ENCODE data around the gene MAEA.

Gene MAEA

DNA sequence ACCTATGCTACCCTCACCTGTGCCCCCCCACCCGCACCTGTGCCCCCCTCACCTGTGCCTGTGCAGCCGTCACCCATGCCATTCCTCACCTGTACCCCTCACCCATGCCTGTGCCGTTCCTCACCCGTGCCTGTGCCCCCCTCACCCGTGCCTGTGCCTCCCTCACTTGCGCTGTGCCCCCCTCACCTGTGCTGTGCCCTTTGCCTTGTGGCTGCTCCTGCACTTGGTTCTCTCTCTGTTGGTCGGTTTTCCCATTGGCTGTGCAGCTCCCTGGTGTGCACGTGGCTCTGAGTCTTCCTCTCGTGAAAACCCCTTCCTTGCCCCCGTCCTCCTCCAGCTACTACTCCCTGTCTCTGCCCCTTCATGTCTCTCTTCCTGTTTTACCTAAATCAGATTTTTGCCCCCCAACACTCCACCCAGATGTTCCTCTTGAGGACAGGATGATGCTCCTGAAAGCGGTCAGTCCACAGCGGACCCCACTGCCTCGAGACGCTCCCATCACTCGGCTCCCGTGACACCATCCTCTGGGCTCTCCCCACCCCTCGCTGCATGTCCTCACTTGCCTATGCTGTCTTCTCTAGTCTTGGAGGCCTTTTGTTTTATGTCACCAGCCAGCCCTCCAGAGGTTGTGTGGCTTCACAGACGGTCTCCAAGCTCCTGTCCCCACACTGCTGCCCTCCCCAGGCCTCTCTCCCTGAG is 6.8 kb downstream of the MAEA start:
- 86% methylated on average over 18 of the region's 18 CpGs for WGBS

DNA sequence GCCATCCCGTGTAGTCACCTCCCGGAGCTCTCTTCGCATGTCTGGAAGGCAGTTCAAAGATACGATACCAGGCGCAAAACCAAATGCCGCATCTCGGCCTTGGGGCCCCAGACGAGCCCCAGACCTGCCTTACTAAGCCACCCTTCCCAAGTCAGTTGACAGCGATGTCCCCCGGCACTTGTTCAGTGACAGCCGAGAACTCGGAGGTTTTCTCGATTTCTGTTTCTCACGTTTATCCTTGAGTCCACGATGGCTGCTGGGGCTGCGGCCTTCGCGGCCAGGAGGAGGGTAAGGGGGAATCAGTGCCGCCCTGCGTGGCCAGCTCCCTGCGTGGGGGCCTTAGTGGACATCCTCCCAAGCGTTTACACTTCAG is 7.3 kb downstream of the MAEA start:
- Histone ChIP-seq H3K9me3 (ENCODE audit: insufficient read depth, low read depth, low read length) (no peaks in the 10 kb centered on the region), H3K9ac (ENCODE audit: low read depth, low read length) (no peak overlapping the region), H3K4me1 (ENCODE audit: insufficient read depth, low read length) (no peaks in the 10 kb centered on the region), H3K27ac (ENCODE audit: low read depth, low read length) (no peak overlapping the region), H3K4me3 (ENCODE audit: low read length) (no peak overlapping the region), H3K36me3 (ENCODE audit: insufficient read depth, low read length) (peaks cover 15% of the 10 kb centered on the region), H3K27me3 (ENCODE audit: insufficient read depth, low read length) (no peaks in the 10 kb centered on the region)
- 90% methylated on average over 22 of the region's 22 CpGs for WGBS

More for the DNA sequence above, 6.8 kb downstream of the MAEA start:
- no peak overlapping the region for H3K4me3 ChIP-seq (ENCODE audit: low read length)
- no peaks in the 10 kb centered on the region for H3K9me3 ChIP-seq (ENCODE audit: insufficient read depth, low read depth, low read length)
- peaks cover under 1% of the 10 kb centered on the region; the same call in 1 of the 2 replicates for H3K4me1 ChIP-seq (ENCODE audit: insufficient read depth, low read length)
- H3K27ac ChIP-seq (ENCODE audit: low read depth, low read length), result no peak overlapping the region
- H3K27me3 ChIP-seq (ENCODE audit: insufficient read depth, low read length), result no peaks in the 10 kb centered on the region
- H3K9ac ChIP-seq (ENCODE audit: low read depth, low read length), result no peak overlapping the region
- H3K36me3 ChIP-seq (ENCODE audit: insufficient read depth, low read length), result peaks cover 15% of the 10 kb centered on the region

DNA sequence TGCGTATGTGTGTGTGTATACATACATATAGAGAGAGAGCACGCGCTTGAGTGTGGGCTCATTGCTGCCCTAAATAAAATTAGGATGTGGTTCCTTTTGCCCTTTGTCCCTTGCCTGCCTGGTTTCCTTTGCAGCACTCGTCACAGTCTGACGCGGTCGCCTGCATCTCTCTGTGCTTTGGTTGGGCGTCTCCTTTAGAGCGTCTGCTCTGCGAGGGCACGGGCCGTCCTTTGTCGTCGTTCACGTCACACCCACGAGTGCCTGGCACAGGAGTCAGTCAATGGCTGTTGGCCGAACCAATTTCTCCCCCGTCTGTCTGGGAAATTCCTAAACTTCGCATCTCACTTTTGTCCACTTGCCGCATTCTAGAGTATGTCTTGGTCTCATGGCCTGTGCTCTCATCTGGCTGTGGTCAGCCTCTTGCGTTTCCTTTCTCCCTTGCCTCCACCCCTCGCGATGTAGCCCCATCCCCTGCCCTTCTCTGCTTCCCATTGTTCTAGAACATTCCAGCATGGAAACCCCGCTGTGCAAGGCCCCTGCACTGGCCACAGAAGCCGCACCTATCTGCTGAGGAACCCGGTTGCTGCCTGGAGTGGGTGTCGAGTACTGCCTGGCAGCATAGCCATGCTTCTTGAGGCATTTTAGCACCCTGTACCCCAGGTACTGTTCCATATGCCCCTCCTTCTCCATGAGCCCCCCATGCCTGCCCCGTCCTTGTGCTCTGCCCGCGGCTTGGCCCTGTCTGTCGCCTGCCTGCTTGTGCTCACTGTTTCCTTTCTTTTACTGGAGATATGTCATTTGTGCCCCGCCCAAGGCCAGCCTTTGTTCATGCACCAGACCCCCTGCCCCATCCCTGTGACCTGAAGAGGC is 8.0 kb downstream of the MAEA start:
- H3K27me3 ChIP-seq (ENCODE audit: insufficient read depth, low read length), result no peaks in the 10 kb centered on the region
- no peak overlapping the region for H3K9ac ChIP-seq (ENCODE audit: low read depth, low read length)
- H3K4me3 ChIP-seq (ENCODE audit: low read length), result no peak overlapping the region
- 85% methylated on average over 32 of the region's 32 CpGs for WGBS
- no peaks in the 10 kb centered on the region for H3K9me3 ChIP-seq (ENCODE audit: insufficient read depth, low read depth, low read length)
- no peaks in the 10 kb centered on the region for H3K4me1 ChIP-seq (ENCODE audit: insufficient read depth, low read length)
- H3K27ac ChIP-seq (ENCODE audit: low read depth, low read length), result no peak overlapping the region
- H3K36me3 ChIP-seq (ENCODE audit: insufficient read depth, low read length), result peaks cover 15% of the 10 kb centered on the region

DNA sequence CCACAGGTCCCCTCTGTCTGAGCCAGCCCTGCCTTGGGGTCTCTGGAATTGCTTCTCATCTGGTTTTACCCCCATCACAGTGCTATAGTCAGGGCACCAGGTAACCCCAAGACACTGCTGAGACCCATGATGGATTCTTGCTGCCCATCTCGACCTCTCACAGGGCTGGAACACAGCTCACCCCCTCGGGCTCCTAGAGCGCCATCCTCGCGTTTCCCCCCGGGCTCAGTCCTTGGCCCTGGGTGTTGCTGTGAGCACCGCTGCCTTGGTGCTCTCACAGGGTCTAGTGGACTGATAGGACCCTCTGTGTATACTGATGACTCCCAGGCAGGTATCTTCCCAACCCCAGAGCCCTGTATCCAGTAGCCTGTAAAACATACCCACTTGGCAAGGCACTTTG is 8.8 kb downstream of the MAEA start:
- H3K9me3 ChIP-seq (ENCODE audit: insufficient read depth, low read depth, low read length), result no peaks in the 10 kb centered on the region
- H3K36me3 ChIP-seq (ENCODE audit: insufficient read depth, low read length), result peaks cover 15% of the 10 kb centered on the region
- H3K27me3 ChIP-seq (ENCODE audit: insufficient read depth, low read length), result no peaks in the 10 kb centered on the region
- no peaks in the 10 kb centered on the region for H3K4me1 ChIP-seq (ENCODE audit: insufficient read depth, low read length)
- WGBS, result 96% methylated on average over 7 of the region's 7 CpGs
- H3K9ac ChIP-seq (ENCODE audit: low read depth, low read length), result no peak overlapping the region
- no peak overlapping the region for H3K27ac ChIP-seq (ENCODE audit: low read depth, low read length)
- H3K4me3 ChIP-seq (ENCODE audit: low read length), result no peak overlapping the region

DNA sequence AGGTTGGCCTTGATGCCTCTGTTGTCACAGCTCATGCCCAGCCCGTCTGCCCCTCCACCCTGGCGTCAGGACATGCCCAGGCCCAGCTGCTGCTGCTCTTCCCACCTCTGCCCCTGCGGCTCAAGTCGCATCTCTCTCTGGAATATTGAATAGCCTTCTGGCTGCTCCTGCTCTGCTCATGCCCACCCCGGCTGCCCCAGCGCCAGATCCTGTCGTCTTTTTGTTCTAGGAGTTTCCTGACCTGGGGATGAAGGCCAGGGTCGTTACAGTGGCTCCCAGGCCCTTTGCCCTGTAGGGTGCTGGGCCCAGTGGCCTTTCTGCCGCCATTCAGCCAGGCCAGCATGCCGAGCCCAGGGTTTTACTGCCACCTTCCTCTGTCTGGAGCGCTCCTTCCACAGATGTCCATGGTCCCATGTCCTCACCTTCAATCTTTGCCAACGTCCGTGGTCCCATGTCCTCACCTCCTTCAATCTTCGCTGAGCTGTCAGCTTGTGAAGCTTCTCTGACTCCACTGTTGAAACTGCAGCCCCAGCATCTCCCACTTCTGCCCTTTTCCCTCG is 9.7 kb downstream of the MAEA start:
- Histone ChIP-seq H3K27ac (ENCODE audit: low read depth, low read length) (no peak overlapping the region), H3K9me3 (ENCODE audit: insufficient read depth, low read depth, low read length) (no peaks in the 10 kb centered on the region), H3K27me3 (ENCODE audit: insufficient read depth, low read length) (no peaks in the 10 kb centered on the region), H3K4me1 (ENCODE audit: insufficient read depth, low read length) (no peaks in the 10 kb centered on the region), H3K9ac (ENCODE audit: low read depth, low read length) (no peak overlapping the region), H3K36me3 (ENCODE audit: insufficient read depth, low read length) (peaks cover 15% of the 10 kb centered on the region), H3K4me3 (ENCODE audit: low read length) (no peak overlapping the region)
- 90% methylated on average over 15 of the region's 15 CpGs for WGBS

DNA sequence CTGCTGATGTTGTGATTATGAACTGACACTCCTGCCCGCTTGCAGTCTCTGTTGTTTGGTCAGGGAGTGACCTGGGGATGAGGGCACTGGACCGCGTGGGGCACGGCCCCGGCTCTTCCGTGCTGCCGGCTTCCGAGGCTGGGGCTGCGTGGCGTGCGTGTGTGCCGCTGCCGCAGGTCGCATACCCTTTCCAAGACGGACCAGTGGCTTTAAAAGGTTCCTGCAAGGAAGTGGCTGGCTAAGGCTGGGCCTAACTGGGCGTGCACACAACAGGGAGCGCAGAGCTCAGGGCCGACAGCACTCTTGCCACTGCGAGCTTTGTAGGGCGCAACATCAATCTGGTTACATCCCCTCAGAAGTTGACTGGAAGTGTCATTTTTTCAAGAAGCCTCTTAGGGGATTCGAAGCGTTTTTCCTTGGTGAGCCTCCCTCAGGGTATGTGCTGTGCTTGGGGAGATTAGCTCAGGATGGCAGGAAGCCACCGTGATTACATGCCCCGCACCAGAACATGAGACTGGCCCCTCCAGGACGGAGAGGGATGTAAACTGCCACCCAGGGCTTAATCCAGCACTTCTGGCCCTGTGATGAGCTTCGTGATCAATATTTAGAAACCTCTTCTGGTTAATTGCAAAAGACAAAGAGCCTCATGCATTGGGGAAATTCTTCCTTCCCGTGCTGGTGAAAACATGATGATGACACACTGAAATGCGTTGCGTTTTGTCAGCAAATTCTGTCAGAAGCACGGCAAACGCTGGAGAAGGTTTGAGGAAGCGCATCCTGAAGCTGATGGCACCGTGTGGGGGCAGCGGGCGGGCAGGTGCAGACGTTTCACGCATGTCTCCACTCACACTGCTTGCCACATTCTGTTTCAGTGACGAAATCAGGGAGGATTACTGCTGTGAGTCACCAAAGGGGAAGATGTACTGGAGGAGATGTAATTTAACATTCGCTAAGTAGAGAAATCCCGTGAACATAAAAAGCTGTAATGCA is 11.1 kb downstream of the MAEA start:
- Histone ChIP-seq H3K36me3 (ENCODE audit: insufficient read depth, low read length) (peaks cover 15% of the 10 kb centered on the region), H3K4me1 (ENCODE audit: insufficient read depth, low read length) (no peaks in the 10 kb centered on the region), H3K4me3 (ENCODE audit: low read length) (no peak overlapping the region), H3K27ac (ENCODE audit: low read depth, low read length) (no peak overlapping the region), H3K27me3 (ENCODE audit: insufficient read depth, low read length) (no peaks in the 10 kb centered on the region), H3K9ac (ENCODE audit: low read depth, low read length) (no peak overlapping the region), H3K9me3 (ENCODE audit: insufficient read depth, low read depth, low read length) (no peaks in the 10 kb centered on the region)
- WGBS, result 90% methylated on average over 40 of the region's 40 CpGs

DNA sequence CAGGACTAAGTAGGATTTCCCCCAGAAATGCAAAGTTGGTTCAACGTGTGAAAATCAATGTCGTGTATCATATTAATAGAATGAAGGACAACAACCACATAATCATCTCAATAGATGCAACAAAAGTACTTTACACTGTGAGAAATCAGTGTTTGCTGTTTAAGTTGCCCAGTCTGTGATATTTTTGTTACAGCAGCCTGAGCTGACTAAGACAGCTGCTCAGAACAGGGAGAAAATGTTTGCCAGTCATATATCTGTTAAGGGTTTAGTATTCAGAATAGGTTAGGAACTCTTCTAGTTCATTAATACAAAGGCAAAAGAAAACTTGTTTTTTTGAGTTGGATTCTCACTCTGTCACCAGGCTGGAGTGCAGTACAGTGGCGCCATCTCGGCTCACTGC is 12.5 kb downstream of the MAEA start:
- Histone ChIP-seq H3K4me1 (ENCODE audit: insufficient read depth, low read length) (no peaks in the 10 kb centered on the region), H3K9me3 (ENCODE audit: insufficient read depth, low read depth, low read length) (no peaks in the 10 kb centered on the region), H3K4me3 (ENCODE audit: low read length) (no peak overlapping the region), H3K27ac (ENCODE audit: low read depth, low read length) (no peak overlapping the region), H3K36me3 (ENCODE audit: insufficient read depth, low read length) (peaks cover 10% of the 10 kb centered on the region), H3K9ac (ENCODE audit: low read depth, low read length) (no peak overlapping the region), H3K27me3 (ENCODE audit: insufficient read depth, low read length) (no peaks in the 10 kb centered on the region)
- WGBS, result 77% methylated on average over 2 of the region's 4 CpGs

DNA sequence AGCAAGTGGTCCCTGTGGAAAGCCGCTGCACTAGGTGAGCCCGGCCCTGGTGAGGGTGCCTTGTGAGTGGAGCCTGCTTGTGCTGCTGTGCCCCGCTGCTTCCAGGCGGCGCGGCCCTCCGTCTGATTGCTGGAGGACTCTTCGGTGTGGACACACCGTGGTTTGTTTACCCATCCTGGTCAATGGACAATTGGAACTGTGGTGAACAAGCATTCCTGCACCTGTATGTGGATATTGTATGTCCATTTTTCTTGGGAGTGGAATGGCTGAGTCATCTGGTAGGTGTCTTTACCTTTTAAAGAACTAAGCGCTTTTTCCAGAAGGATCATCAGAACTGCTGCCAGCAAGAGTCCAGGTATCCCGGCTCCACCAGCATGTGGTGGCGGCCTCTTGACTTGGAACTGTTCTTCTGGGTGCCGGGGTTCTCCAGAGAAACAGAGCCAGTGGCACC is 15.6 kb downstream of the MAEA start:
- H3K27ac ChIP-seq (ENCODE audit: low read depth, low read length), result no peak overlapping the region
- 89% methylated on average over 13 of the region's 13 CpGs for WGBS
- H3K4me1 ChIP-seq (ENCODE audit: insufficient read depth, low read length), result peaks cover 9% of the 10 kb centered on the region
- H3K27me3 ChIP-seq (ENCODE audit: insufficient read depth, low read length), result no peaks in the 10 kb centered on the region
- H3K9me3 ChIP-seq (ENCODE audit: insufficient read depth, low read depth, low read length), result no peaks in the 10 kb centered on the region
- no peak overlapping the region for H3K9ac ChIP-seq (ENCODE audit: low read depth, low read length)
- H3K36me3 ChIP-seq (ENCODE audit: insufficient read depth, low read length), result peaks cover under 1% of the 10 kb centered on the region
- H3K4me3 ChIP-seq (ENCODE audit: low read length), result no peak overlapping the region

DNA sequence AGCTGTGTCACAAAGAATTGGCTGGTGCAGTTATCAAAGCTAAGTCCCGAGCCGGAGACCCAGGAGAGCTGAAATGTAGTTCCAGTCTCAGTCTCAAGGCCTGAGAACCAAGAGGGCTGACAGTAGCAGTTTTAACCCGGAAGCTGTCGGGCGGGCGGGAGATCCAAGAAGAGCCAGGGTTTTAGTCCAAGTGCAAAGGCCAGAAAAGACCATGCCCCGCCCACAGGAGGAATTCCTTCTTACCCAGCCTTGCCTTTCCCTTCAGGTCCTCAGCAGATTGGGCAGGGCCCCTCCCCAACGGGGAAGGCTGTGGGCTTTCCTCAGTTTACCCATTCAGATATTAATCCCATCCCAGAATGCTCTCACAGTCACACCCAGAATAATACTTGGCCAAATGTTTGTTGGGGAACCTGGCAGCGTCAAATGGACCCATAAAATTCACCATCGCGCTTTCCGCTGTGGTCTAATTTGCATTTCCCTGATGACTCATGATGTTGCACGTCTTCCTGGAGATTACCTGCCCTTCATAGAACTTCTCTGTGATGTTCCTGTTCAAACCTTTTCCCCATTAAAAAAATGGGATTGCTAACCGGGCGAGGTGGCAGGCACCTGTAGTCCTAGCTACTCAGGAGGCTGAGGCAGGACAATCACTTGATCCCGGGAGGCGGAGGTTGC is 16.2 kb downstream of the MAEA start:
- Histone ChIP-seq H3K36me3 (ENCODE audit: insufficient read depth, low read length) (no peaks in the 10 kb centered on the region; the same call in 1 of the 2 replicates), H3K9ac (ENCODE audit: low read depth, low read length) (no peak overlapping the region)
- 89% methylated on average over 17 of the region's 17 CpGs for WGBS

More for the DNA sequence above, 16.2 kb downstream of the MAEA start:
- Histone ChIP-seq H3K4me1 (ENCODE audit: insufficient read depth, low read length) (peaks cover 9% of the 10 kb centered on the region), H3K27me3 (ENCODE audit: insufficient read depth, low read length) (no peaks in the 10 kb centered on the region), H3K4me3 (ENCODE audit: low read length) (no peak overlapping the region), H3K27ac (ENCODE audit: low read depth, low read length) (no peak overlapping the region), H3K9me3 (ENCODE audit: insufficient read depth, low read depth, low read length) (no peaks in the 10 kb centered on the region)

Data from HUES64 (cell line).